GM23338 (cell line): Measurements from ENCODE around the gene DPH1. TPM values are rescaled to one million over a fixed set of nuclear protein-coding genes. Genes with fewer than 3 reads are reported as not detected.

Experiments used
- ATAC-seq: fragments of 200-7000 bp; cut with Tn5 transposase; 3 replicates; pipeline ENCODE4 v1.9.1; 2020
- DNase-seq: peaks from one replicate; pipeline ENCODE4 v3.0.0-alpha.2; 2015; ENCODE audit warnings: low spot score
- H2AFZ ChIP-seq: fragments of 200-600 bp; sonication (generic); 2 replicates; pipeline ENCODE4 v1.8.0; 2016; ENCODE audit warnings: antibody characterized with exemption, mild to moderate bottlenecking, moderate library complexity
- H3F3A ChIP-seq: fragments of 200-600 bp; sonication (generic); replicated peaks from 2 replicates; pipeline ENCODE4 v1.8.0; 2017; ENCODE audit warnings: antibody characterized with exemption, mixed run types, low read depth
- H3K27ac ChIP-seq: fragments of 200-600 bp; sonication (generic); 2 replicates; pipeline ENCODE4 v1.6.1; 2016; ENCODE audit warnings: low read depth
- H3K27me3 ChIP-seq: fragments of 200-600 bp; sonication (generic); 2 replicates; pipeline ENCODE4 v1.8.0; 2016; ENCODE audit warnings: mild to moderate bottlenecking, mixed run types, moderate library complexity; ENCODE audit not compliant: insufficient read depth
- H3K36me3 ChIP-seq: fragments of 200-600 bp; sonication (generic); 2 replicates; pipeline ENCODE4 v1.8.0; 2016; ENCODE audit warnings: mild to moderate bottlenecking; ENCODE audit not compliant: insufficient read depth
- H3K4me1 ChIP-seq: fragments of 200-600 bp; sonication (generic); 2 replicates; pipeline ENCODE4 v1.8.0; 2016; ENCODE audit warnings: mild to moderate bottlenecking, moderate library complexity; ENCODE audit not compliant: insufficient read depth
- H3K4me2 ChIP-seq: fragments of 200-600 bp; sonication (generic); 2 replicates; pipeline ENCODE4 v1.7.1; 2017; ENCODE audit warnings: mixed run types
- H3K4me3 ChIP-seq: fragments of 200-600 bp; sonication (generic); 2 replicates; pipeline ENCODE4 v1.6.1; 2016; ENCODE audit warnings: mixed run types
- H3K79me2 ChIP-seq: fragments of 200-600 bp; sonication (generic); replicated peaks from 2 replicates; pipeline ENCODE4 v1.8.0; 2017; ENCODE audit warnings: mild to moderate bottlenecking; ENCODE audit not compliant: insufficient read depth
- H3K9me2 ChIP-seq: fragments of 200-600 bp; sonication (generic); 2 replicates; pipeline ENCODE4 v1.8.0; 2017; ENCODE audit not compliant: insufficient read depth
- H4K20me1 ChIP-seq: fragments of 200-600 bp; sonication (generic); replicated peaks from 2 replicates; pipeline ENCODE4 v1.8.0; 2017; ENCODE audit warnings: mild to moderate bottlenecking; ENCODE audit not compliant: insufficient read depth
- H3K27ac Mint-ChIP-seq: 2 replicates; pipeline ENCODE4 v1.8.0; 2020; ENCODE audit warnings: inconsistent platforms, mild to moderate bottlenecking, moderate library complexity, mixed read lengths
- H3K27me3 Mint-ChIP-seq: 3 replicates; pipeline ENCODE4 v1.8.0; 2022; ENCODE audit warnings: low read depth, mild to moderate bottlenecking, moderate library complexity, mixed read lengths, inconsistent platforms; ENCODE audit not compliant: insufficient read depth, poor library complexity
- H3K36me3 Mint-ChIP-seq: 3 replicates; pipeline ENCODE4 v1.8.0; 2021; ENCODE audit warnings: low read depth, mild to moderate bottlenecking, inconsistent platforms, moderate library complexity, mixed read lengths
- H3K4me1 Mint-ChIP-seq: 3 replicates; pipeline ENCODE4 v1.8.0; 2020; ENCODE audit warnings: mild to moderate bottlenecking, inconsistent platforms, mixed read lengths
- H3K4me3 Mint-ChIP-seq: 3 replicates; pipeline ENCODE4 v1.8.0; 2021; ENCODE audit warnings: moderate library complexity, mild to moderate bottlenecking, inconsistent platforms, mixed read lengths
- H3K9me3 Mint-ChIP-seq: 3 replicates; pipeline ENCODE4 v1.8.0; 2020; ENCODE audit warnings: moderate library complexity, mild to moderate bottlenecking, inconsistent platforms, mixed read lengths
- CREB1 ChIP-seq: fragments of 250-450 bp; sonication (Bioruptor Pico); IDR thresholded peaks from 2 replicates; pipeline ENCODE4 v1.5.0; 2020; ENCODE audit warnings: low read depth, mild to moderate bottlenecking, moderate library complexity
- EZH2 ChIP-seq: fragments of 200-600 bp; sonication (generic); IDR thresholded peaks from one replicate; pipeline ENCODE4 v1.8.0; 2017; ENCODE audit warnings: antibody characterized with exemption, mild to moderate bottlenecking, low read depth; ENCODE audit not compliant: unreplicated experiment
- EZH2phosphoT487 ChIP-seq: fragments of 200-600 bp; sonication (generic); IDR thresholded peaks from one replicate; pipeline ENCODE4 v1.8.1; 2018; ENCODE audit warnings: antibody characterized with exemption; ENCODE audit not compliant: unreplicated experiment
- JUNB ChIP-seq: IDR thresholded peaks from one replicate; pipeline ENCODE4 v1.6.1; 2016; ENCODE audit warnings: antibody characterized with exemption; ENCODE audit not compliant: unreplicated experiment
- NANOG ChIP-seq: IDR thresholded peaks from 2 replicates; pipeline ENCODE4 v1.6.1; 2016; ENCODE audit warnings: antibody characterized with exemption, borderline replicate concordance
- POLR2AphosphoS5 ChIP-seq: IDR thresholded peaks from 2 replicates; pipeline ENCODE4 v1.6.1; 2016; ENCODE audit warnings: antibody characterized with exemption, low read depth
- STAT1 ChIP-seq: IDR thresholded peaks from one replicate; pipeline ENCODE4 v1.6.1; 2016; ENCODE audit warnings: antibody characterized with exemption; ENCODE audit not compliant: unreplicated experiment
- ZNF114 ChIP-seq: fragments of 250-450 bp; sonication (Bioruptor Pico); IDR thresholded peaks from 2 replicates; pipeline ENCODE4 v1.5.0; 2020; ENCODE audit warnings: mild to moderate bottlenecking, moderate library complexity
- ZNF331 ChIP-seq: fragments of 250-450 bp; sonication (Bioruptor Pico); IDR thresholded peaks from 2 replicates; pipeline ENCODE4 v1.5.0; 2020; ENCODE audit warnings: low read depth, mild to moderate bottlenecking, moderate library complexity
- polyA plus RNA-seq: library from polyadenylated mRNA; unstranded; fragments of >200 nt; fragmentation: Nextera tagmentation; extraction: Ambion mirVana; gene quantifications from 2 replicates; pipeline ENCODE4 v1.2.1, GENCODE V29; 2016
- total RNA-seq: library from RNA; depleted of rRNA; stranded (reverse); fragments of >200 nt; shearing (Covaris generic); gene quantifications from 2 replicates; pipeline ENCODE4 v1.2.3, GENCODE V29; 2014
- TF ChIP-seq, protein P1 (sequence below): IDR thresholded peaks from one replicate; pipeline ENCODE4 v1.6.1; 2018; ENCODE audit warnings: antibody characterized with exemption; ENCODE audit not compliant: unreplicated experiment
- TF ChIP-seq, protein P2 (sequence below): IDR thresholded peaks from 2 replicates; pipeline ENCODE4 v1.6.1; 2016; ENCODE audit warnings: antibody characterized with exemption
- TF ChIP-seq, protein P3 (sequence below), 2 experiments: fragments of 200-600 bp in 1 of 2; sonication (generic) in 1 of 2; conservative IDR thresholded peaks; 2 replicates each; pipeline versions ENCODE4 v1.5.1 to v1.6.1; 2016 to 2017; ENCODE audit warnings: antibody characterized with exemption in 2 of 2, low read depth in 2 of 2, mild to moderate bottlenecking in 2 of 2, moderate library complexity in 1 of 2
- TF ChIP-seq, protein P4 (sequence below): fragments of 250-450 bp; sonication (Bioruptor Pico); IDR thresholded peaks from 2 replicates; pipeline ENCODE4 v1.5.0; 2020; ENCODE audit warnings: mild to moderate bottlenecking, moderate library complexity

DPH1 gene
- total and polyA plus RNA-seq, 2 experiments from 2014 or later = 11.8 to 28.2 TPM

DNA sequence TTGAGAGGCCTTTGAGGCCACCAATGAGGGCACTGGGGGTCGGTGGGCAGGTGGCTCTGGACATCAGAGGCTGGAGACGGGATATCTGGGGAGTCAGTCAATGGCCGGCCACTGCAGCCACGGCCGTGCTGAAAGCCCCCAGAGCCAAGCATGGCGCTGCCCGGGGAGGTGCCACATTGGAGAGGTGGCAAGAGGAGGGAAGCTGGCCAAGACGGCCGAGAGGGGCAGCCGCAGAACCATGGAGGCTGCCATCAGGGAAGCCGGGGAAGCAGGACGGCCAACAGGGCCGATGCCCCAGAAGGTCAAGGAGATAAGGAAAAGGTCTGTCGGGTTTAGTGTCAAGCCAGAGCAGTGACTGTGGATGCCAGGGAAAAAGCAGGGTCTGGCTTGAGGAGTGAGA is 14.6 kb upstream of the DPH1 start:
- no peak overlapping the region for H2AFZ ChIP-seq
- peaks cover 22% of the 10 kb centered on the region; the same call in 1 of the 2 replicates for H3K27me3 ChIP-seq
- H3K27ac ChIP-seq = no peak overlapping the region
- Mint-ChIP-seq H3K36me3 (no peaks in the 10 kb centered on the region), H3K27me3 (peaks cover 44% of the 10 kb centered on the region), H3K27ac (no peak overlapping the region), H3K4me3 (no peak overlapping the region), H3K9me3 (no peaks in the 10 kb centered on the region; the same call in 2 of the 3 replicates), H3K4me1 (peaks cover 17% of the 10 kb centered on the region)
- peaks cover 13% of the 10 kb centered on the region; the same call in 1 of the 2 replicates for H3K4me1 ChIP-seq
- no peak overlapping the region for H3K4me3 ChIP-seq
- H3K4me2 ChIP-seq = no peak overlapping the region
- H3K36me3 ChIP-seq = no peaks in the 10 kb centered on the region
- H4K20me1 ChIP-seq = no peaks in the 10 kb centered on the region
- DNase-seq (no peak), ATAC-seq (no peak)
- H3K79me2 ChIP-seq = no peaks in the 10 kb centered on the region
- H3K9me2 ChIP-seq = no peaks in the 10 kb centered on the region
- TF ChIP-seq, protein P1, sequence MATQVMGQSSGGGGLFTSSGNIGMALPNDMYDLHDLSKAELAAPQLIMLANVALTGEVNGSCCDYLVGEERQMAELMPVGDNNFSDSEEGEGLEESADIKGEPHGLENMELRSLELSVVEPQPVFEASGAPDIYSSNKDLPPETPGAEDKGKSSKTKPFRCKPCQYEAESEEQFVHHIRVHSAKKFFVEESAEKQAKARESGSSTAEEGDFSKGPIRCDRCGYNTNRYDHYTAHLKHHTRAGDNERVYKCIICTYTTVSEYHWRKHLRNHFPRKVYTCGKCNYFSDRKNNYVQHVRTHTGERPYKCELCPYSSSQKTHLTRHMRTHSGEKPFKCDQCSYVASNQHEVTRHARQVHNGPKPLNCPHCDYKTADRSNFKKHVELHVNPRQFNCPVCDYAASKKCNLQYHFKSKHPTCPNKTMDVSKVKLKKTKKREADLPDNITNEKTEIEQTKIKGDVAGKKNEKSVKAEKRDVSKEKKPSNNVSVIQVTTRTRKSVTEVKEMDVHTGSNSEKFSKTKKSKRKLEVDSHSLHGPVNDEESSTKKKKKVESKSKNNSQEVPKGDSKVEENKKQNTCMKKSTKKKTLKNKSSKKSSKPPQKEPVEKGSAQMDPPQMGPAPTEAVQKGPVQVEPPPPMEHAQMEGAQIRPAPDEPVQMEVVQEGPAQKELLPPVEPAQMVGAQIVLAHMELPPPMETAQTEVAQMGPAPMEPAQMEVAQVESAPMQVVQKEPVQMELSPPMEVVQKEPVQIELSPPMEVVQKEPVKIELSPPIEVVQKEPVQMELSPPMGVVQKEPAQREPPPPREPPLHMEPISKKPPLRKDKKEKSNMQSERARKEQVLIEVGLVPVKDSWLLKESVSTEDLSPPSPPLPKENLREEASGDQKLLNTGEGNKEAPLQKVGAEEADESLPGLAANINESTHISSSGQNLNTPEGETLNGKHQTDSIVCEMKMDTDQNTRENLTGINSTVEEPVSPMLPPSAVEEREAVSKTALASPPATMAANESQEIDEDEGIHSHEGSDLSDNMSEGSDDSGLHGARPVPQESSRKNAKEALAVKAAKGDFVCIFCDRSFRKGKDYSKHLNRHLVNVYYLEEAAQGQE = no peak
- TF ChIP-seq EZH2phosphoT487 (no peak), ZNF114 (CRISPR knock-in tag) (no peak), STAT1 (no peak), CREB1 (CRISPR knock-in tag) (no peak), EZH2 (no peak), NANOG (no peak), JUNB (no peak), ZNF331 (CRISPR knock-in tag) (no peak), POLR2AphosphoS5 (no peak)
- TF ChIP-seq, protein P2, sequence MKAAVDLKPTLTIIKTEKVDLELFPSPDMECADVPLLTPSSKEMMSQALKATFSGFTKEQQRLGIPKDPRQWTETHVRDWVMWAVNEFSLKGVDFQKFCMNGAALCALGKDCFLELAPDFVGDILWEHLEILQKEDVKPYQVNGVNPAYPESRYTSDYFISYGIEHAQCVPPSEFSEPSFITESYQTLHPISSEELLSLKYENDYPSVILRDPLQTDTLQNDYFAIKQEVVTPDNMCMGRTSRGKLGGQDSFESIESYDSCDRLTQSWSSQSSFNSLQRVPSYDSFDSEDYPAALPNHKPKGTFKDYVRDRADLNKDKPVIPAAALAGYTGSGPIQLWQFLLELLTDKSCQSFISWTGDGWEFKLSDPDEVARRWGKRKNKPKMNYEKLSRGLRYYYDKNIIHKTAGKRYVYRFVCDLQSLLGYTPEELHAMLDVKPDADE = no peak
- TF ChIP-seq, protein P3, sequence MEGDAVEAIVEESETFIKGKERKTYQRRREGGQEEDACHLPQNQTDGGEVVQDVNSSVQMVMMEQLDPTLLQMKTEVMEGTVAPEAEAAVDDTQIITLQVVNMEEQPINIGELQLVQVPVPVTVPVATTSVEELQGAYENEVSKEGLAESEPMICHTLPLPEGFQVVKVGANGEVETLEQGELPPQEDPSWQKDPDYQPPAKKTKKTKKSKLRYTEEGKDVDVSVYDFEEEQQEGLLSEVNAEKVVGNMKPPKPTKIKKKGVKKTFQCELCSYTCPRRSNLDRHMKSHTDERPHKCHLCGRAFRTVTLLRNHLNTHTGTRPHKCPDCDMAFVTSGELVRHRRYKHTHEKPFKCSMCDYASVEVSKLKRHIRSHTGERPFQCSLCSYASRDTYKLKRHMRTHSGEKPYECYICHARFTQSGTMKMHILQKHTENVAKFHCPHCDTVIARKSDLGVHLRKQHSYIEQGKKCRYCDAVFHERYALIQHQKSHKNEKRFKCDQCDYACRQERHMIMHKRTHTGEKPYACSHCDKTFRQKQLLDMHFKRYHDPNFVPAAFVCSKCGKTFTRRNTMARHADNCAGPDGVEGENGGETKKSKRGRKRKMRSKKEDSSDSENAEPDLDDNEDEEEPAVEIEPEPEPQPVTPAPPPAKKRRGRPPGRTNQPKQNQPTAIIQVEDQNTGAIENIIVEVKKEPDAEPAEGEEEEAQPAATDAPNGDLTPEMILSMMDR (conservative IDR thresholded peaks at IDR 0.05; ENCODE audit: low read depth in 2 of 2) = no peak
- TF ChIP-seq, protein P4, sequence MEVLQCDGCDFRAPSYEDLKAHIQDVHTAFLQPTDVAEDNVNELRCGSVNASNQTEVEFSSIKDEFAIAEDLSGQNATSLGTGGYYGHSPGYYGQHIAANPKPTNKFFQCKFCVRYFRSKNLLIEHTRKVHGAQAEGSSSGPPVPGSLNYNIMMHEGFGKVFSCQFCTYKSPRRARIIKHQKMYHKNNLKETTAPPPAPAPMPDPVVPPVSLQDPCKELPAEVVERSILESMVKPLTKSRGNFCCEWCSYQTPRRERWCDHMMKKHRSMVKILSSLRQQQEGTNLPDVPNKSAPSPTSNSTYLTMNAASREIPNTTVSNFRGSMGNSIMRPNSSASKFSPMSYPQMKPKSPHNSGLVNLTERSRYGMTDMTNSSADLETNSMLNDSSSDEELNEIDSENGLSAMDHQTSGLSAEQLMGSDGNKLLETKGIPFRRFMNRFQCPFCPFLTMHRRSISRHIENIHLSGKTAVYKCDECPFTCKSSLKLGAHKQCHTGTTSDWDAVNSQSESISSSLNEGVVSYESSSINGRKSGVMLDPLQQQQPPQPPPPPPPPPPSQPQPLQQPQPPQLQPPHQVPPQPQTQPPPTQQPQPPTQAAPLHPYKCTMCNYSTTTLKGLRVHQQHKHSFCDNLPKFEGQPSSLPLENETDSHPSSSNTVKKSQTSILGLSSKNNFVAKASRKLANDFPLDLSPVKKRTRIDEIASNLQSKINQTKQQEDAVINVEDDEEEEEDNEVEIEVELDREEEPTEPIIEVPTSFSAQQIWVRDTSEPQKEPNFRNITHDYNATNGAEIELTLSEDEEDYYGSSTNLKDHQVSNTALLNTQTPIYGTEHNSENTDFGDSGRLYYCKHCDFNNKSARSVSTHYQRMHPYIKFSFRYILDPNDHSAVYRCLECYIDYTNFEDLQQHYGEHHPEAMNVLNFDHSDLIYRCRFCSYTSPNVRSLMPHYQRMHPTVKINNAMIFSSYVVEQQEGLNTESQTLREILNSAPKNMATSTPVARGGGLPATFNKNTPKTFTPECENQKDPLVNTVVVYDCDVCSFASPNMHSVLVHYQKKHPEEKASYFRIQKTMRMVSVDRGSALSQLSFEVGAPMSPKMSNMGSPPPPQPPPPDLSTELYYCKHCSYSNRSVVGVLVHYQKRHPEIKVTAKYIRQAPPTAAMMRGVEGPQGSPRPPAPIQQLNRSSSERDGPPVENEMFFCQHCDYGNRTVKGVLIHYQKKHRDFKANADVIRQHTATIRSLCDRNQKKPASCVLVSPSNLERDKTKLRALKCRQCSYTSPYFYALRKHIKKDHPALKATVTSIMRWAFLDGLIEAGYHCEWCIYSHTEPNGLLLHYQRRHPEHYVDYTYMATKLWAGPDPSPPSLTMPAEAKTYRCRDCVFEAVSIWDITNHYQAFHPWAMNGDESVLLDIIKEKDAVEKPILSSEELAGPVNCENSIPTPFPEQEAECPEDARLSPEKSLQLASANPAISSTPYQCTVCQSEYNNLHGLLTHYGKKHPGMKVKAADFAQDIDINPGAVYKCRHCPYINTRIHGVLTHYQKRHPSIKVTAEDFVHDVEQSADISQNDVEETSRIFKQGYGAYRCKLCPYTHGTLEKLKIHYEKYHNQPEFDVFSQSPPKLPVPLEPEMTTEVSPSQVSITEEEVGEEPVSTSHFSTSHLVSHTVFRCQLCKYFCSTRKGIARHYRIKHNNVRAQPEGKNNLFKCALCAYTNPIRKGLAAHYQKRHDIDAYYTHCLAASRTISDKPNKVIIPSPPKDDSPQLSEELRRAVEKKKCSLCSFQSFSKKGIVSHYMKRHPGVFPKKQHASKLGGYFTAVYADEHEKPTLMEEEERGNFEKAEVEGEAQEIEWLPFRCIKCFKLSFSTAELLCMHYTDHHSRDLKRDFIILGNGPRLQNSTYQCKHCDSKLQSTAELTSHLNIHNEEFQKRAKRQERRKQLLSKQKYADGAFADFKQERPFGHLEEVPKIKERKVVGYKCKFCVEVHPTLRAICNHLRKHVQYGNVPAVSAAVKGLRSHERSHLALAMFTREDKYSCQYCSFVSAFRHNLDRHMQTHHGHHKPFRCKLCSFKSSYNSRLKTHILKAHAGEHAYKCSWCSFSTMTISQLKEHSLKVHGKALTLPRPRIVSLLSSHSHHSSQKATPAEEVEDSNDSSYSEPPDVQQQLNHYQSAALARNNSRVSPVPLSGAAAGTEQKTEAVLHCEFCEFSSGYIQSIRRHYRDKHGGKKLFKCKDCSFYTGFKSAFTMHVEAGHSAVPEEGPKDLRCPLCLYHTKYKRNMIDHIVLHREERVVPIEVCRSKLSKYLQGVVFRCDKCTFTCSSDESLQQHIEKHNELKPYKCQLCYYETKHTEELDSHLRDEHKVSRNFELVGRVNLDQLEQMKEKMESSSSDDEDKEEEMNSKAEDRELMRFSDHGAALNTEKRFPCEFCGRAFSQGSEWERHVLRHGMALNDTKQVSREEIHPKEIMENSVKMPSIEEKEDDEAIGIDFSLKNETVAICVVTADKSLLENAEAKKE (CRISPR knock-in tag) = no peak
- no peaks in the 10 kb centered on the region; the same call in 1 of the 2 replicates for H3F3A ChIP-seq
